ENCODE results near the gene TNRC18.
"Not testable (repeated sequence)": the region's sequence is repeated elsewhere in the genome, so short reads cannot be mapped to it uniquely, and the experiment has no call there.

Gene TNRC18

GRCh38 chr7:5423306-5423975 lies at the start of gene TNRC18:
Gene TNRC18 (minus strand): TSS chr7:5423834. CDS start chr7:5421246, 2,588 bp downstream.
- peak; percentile 98 for DNase-seq (ENCODE audit: low spot score)

- no peak for DNase-seq (ENCODE audit: low spot score)
Measured at GRCh38 chr7:5472432-5473315, 49.0 kb upstream of the TNRC18 start.

GRCh38 chr7:5471623-5472022 lies 48.0 kb upstream of the TNRC18 start:
- not testable (repeated sequence) for DNase-seq (ENCODE audit: low spot score)

GRCh38 chr7:5470816-5471215 lies 47.2 kb upstream of the TNRC18 start:
- no peak for DNase-seq (ENCODE audit: low spot score)

- DNase-seq (ENCODE audit: low spot score), result no peak
Measured at GRCh38 chr7:5470167-5470532, 46.5 kb upstream of the TNRC18 start.

GRCh38 chr7:5469375-5470166 lies 45.9 kb upstream of the TNRC18 start:
- DNase-seq (ENCODE audit: low spot score), result no peak

GRCh38 chr7:5467645-5468044 lies 44.0 kb upstream of the TNRC18 start:
- DNase-seq (ENCODE audit: low spot score), result no peak

- no peak for DNase-seq (ENCODE audit: low spot score)
Measured at GRCh38 chr7:5466551-5466950, 42.9 kb upstream of the TNRC18 start.

- no peak for DNase-seq (ENCODE audit: low spot score)
Measured at GRCh38 chr7:5463031-5463430, 39.4 kb upstream of the TNRC18 start.

GRCh38 chr7:5462216-5462615 lies 38.6 kb upstream of the TNRC18 start:
- DNase-seq (ENCODE audit: low spot score), result no peak

- DNase-seq (ENCODE audit: low spot score), result no peak
Measured at GRCh38 chr7:5458921-5459480, 35.4 kb upstream of the TNRC18 start.

GRCh38 chr7:5457245-5457735 lies 33.7 kb upstream of the TNRC18 start:
- no peak for DNase-seq (ENCODE audit: low spot score)

GRCh38 chr7:5456409-5456808 lies 32.8 kb upstream of the TNRC18 start:
- DNase-seq (ENCODE audit: low spot score), result no peak

GRCh38 chr7:5455581-5456219 lies 32.1 kb upstream of the TNRC18 start:
- no peak for DNase-seq (ENCODE audit: low spot score)

GRCh38 chr7:5455175-5455574 lies 31.5 kb upstream of the TNRC18 start:
- no peak for DNase-seq (ENCODE audit: low spot score)

- no peak for DNase-seq (ENCODE audit: low spot score)
Measured at GRCh38 chr7:5454485-5454884, 30.9 kb upstream of the TNRC18 start.

GRCh38 chr7:5453566-5454075 lies 30.0 kb upstream of the TNRC18 start:
- no peak for DNase-seq (ENCODE audit: low spot score)

GRCh38 chr7:5452937-5453540 lies 29.4 kb upstream of the TNRC18 start:
- peak; percentile 72 for DNase-seq (ENCODE audit: low spot score)

- no peak for DNase-seq (ENCODE audit: low spot score)
Measured at GRCh38 chr7:5452470-5452899, 28.9 kb upstream of the TNRC18 start.

GRCh38 chr7:5451391-5451790 lies 27.8 kb upstream of the TNRC18 start:
- no peak for DNase-seq (ENCODE audit: low spot score)
